ENCODE data around the gene LYPD6B. TPM values are rescaled to one million over a fixed set of nuclear protein-coding genes. Genes with fewer than 3 reads are reported as not detected.

LYPD6B gene
- total and polyA plus RNA-seq, 10 of the 15 experiments (the other 5 are each of a cell fraction or from before 2014, with no cell fraction given) = 1.0 to 6.6 (median 4.0) TPM

DNA sequence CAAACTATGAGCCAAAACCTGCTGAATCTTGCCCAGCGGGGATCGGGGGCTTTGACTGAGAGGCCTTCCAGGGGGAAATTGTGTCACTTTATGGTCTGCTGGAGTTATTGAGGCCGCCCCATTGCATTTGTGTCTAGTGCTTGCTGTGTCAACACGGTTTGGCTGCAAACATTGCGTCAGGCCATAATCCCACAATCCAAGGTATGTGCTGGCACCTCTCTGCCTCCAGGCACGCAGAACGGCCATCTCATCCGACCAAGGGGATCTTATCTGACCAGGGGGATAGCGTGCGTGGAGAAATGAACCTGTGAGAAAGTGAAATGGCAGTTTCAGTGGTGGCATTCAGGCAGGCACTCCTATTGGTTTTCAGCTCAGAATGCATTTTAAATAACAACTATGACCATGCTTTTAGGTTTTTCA, 18.1 kb upstream of the LYPD6B start (continued):
- TF ChIP-seq RUNX3 (IDR thresholded peaks at IDR 0.05; ENCODE audit: low read length) = peak; percentile 67
- no peak for TF ChIP-seq YBX1 (IDR thresholded peaks at IDR 0.05)
- peak; percentile 63 for TF ChIP-seq PML (IDR thresholded peaks at IDR 0.05; ENCODE audit: low read length)
- no peak for TF ChIP-seq STAT3 (IDR thresholded peaks at IDR 0.05; ENCODE audit: low read depth, low read length)
- 0 out of 2 replicates have a peak, but pooled peaks have one; percentile 47 for TF ChIP-seq PRDM15 (CRISPR knock-in tag; IDR thresholded peaks at IDR 0.05)
- no peak for TF ChIP-seq CREB1 (IDR thresholded peaks at IDR 0.05; ENCODE audit: low read depth)
- no peak for TF ChIP-seq TARDBP (IDR thresholded peaks at IDR 0.05; ENCODE audit: borderline replicate concordance)
- TF ChIP-seq TCF12 (IDR thresholded peaks at IDR 0.05; ENCODE audit: low read depth, low read length) = peak; percentile 75
- TF ChIP-seq CREM (IDR thresholded peaks at IDR 0.05; ENCODE audit: low read depth) = peak; percentile 43; the same call in 1 of the 2 replicates
- no peak for TF ChIP-seq HDGF (IDR thresholded peaks at IDR 0.05)
- TF ChIP-seq HCFC1 (IDR thresholded peaks at IDR 0.05; ENCODE audit: low read length) = no peak
- TF ChIP-seq SKIL (IDR thresholded peaks at IDR 0.05; ENCODE audit: low read depth, poor library complexity, severe bottlenecking) = no peak
- TF ChIP-seq, protein P1, sequence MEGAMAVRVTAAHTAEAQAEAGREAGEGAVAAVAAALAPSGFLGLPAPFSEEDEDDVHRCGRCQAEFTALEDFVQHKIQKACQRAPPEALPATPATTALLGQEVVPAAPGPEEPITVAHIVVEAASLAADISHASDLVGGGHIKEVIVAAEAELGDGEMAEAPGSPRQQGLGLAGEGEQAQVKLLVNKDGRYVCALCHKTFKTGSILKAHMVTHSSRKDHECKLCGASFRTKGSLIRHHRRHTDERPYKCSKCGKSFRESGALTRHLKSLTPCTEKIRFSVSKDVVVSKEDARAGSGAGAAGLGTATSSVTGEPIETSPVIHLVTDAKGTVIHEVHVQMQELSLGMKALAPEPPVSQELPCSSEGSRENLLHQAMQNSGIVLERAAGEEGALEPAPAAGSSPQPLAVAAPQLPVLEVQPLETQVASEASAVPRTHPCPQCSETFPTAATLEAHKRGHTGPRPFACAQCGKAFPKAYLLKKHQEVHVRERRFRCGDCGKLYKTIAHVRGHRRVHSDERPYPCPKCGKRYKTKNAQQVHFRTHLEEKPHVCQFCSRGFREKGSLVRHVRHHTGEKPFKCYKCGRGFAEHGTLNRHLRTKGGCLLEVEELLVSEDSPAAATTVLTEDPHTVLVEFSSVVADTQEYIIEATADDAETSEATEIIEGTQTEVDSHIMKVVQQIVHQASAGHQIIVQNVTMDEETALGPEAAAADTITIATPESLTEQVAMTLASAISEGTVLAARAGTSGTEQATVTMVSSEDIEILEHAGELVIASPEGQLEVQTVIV (IDR thresholded peaks at IDR 0.05; ENCODE audit: borderline replicate concordance, partially characterized antibody) = no peak
- TF ChIP-seq TCF7 (IDR thresholded peaks at IDR 0.05; ENCODE audit: borderline replicate concordance) = no peak
- no peak; the same call in 1 of the 2 replicates for TF ChIP-seq DPF2 (IDR thresholded peaks at IDR 0.05)
- TF ChIP-seq MTA2 (IDR thresholded peaks at IDR 0.05; ENCODE audit: low read depth) = peak; percentile 6; the same call in 1 of the 2 replicates
- TF ChIP-seq, protein P2, sequence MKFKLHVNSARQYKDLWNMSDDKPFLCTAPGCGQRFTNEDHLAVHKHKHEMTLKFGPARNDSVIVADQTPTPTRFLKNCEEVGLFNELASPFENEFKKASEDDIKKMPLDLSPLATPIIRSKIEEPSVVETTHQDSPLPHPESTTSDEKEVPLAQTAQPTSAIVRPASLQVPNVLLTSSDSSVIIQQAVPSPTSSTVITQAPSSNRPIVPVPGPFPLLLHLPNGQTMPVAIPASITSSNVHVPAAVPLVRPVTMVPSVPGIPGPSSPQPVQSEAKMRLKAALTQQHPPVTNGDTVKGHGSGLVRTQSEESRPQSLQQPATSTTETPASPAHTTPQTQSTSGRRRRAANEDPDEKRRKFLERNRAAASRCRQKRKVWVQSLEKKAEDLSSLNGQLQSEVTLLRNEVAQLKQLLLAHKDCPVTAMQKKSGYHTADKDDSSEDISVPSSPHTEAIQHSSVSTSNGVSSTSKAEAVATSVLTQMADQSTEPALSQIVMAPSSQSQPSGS (IDR thresholded peaks at IDR 0.05; ENCODE audit: low read length) = peak; percentile 71
- TF ChIP-seq POU2F2 (IDR thresholded peaks at IDR 0.05; ENCODE audit: borderline replicate concordance, low read depth, low read length) = peak; percentile 86
- no peak for TF ChIP-seq SRF (IDR thresholded peaks at IDR 0.05; ENCODE audit: low read depth in 2 of 2, low read length in 2 of 2)
- TF ChIP-seq POLR2AphosphoS5 (IDR thresholded peaks at IDR 0.05; ENCODE audit: low read length) = peak; percentile 62
- no peak for TF ChIP-seq EGR1 (IDR thresholded peaks at IDR 0.05; ENCODE audit: borderline replicate concordance in 1 of 2, low read depth in 2 of 2, low read length in 2 of 2)
- no peak for TF ChIP-seq LARP7 (IDR thresholded peaks at IDR 0.05)
- TF ChIP-seq ELK1 (IDR thresholded peaks at IDR 0.05; ENCODE audit: low read depth, low read length) = no peak
